GM13976 (cell line): ENCODE measurements around the gene PDZK1IP1.
"Not testable (repeated sequence)": the region's sequence is repeated elsewhere in the genome, so short reads cannot be mapped to it uniquely, and the experiment has no call there.

Source experiments
- DNase-seq: peaks from one replicate; pipeline ENCODE4 v3.0.0; 2012; ENCODE audit warnings: low spot score
- in situ Hi-C: fragments of 300-500 bp; cut with MboI; formaldehyde crosslinking; loops from one replicate; pipeline ENCODE4 v1.12.0; 2022; ENCODE audit warnings: low sequenced_read_pairs, mixed read lengths, inconsistent platforms; ENCODE audit not compliant: unreplicated experiment
- TF ChIP-seq, protein P1 (sequence below): IDR thresholded peaks from 2 replicates; pipeline ENCODE4 v1.5.1; 2012; ENCODE audit warnings: borderline replicate concordance, mild to moderate bottlenecking; ENCODE audit not compliant: insufficient read depth; ENCODE audit errors: extremely low read depth, missing control alignments, control extremely low read depth

The PDZK1IP1 gene

DNA sequence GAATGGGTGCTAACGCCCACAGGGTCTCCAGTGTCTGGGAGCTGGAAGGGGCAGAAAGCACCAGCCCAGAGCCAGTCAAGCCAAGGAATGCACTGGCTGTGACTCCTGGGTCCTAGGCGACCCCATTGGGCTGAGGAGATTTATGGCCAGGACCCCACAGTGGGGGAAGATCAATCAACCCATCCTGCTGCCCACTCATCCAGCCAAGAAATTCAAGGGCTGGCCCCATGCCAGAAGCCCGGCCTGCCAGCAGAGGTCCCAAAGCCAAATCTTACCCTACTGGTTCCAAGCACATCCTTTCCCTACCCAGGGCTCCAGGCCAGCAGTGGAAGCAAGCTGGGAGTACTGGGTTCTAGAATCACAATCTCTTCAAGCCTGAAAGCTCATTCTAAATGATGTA is 6.8 kb upstream of the PDZK1IP1 start:
- TF ChIP-seq, protein P1, sequence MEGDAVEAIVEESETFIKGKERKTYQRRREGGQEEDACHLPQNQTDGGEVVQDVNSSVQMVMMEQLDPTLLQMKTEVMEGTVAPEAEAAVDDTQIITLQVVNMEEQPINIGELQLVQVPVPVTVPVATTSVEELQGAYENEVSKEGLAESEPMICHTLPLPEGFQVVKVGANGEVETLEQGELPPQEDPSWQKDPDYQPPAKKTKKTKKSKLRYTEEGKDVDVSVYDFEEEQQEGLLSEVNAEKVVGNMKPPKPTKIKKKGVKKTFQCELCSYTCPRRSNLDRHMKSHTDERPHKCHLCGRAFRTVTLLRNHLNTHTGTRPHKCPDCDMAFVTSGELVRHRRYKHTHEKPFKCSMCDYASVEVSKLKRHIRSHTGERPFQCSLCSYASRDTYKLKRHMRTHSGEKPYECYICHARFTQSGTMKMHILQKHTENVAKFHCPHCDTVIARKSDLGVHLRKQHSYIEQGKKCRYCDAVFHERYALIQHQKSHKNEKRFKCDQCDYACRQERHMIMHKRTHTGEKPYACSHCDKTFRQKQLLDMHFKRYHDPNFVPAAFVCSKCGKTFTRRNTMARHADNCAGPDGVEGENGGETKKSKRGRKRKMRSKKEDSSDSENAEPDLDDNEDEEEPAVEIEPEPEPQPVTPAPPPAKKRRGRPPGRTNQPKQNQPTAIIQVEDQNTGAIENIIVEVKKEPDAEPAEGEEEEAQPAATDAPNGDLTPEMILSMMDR, result no peak
- in situ Hi-C loops, result loop anchor here (25.0 kb wide), 1 partner anchor 516 kb away; no protein-coding TSS in a partner anchor
- DNase-seq, result no peak

DNA sequence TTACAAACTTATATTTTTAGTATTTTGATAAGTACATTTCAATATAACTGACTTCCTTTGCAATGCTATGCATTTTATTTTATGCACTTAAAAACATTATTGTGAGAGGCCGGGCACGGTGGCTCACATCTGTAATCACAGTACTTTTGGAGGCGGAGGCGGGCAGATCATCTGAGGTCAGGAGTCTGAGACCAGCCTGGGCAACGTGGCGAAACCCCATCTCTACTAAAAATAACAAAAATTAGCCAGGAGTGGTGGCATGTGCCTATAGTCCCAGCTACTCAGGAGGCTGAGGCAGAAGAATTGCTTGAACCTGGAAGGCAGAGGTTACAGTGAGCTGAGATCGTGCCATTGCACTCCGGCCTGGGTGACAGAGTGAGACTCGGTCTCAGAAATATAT is 6.1 kb upstream of the PDZK1IP1 start:
- not testable (repeated sequence) for DNase-seq
- in situ Hi-C loops, result loop anchor here (25.0 kb wide), 1 partner anchor 516 kb away; no protein-coding TSS in a partner anchor

DNA sequence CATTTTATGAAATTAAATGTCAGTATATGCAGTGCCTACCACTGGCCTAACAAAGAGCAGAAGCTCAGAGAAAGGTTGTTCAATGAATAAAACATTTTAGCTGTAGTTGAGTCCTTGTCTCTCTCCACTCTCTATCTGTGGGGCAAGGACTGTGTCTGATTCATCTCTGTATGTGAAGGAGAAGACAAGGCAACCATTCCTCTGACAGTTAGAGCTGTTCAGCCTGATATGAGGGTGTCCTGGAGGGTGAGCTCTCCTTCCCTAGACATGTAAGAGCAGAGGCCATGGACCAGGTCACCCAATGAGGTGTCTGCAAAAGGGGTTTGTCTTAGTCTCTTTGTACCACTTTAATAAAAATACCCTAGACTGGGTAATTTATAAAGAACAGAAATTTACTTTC is 4.5 kb upstream of the PDZK1IP1 start:
- in situ Hi-C loops, result loop anchor here (25.0 kb wide), 1 partner anchor 518 kb away; no protein-coding TSS in a partner anchor
- no peak for DNase-seq
- TF ChIP-seq, protein P1, result no peak

DNA sequence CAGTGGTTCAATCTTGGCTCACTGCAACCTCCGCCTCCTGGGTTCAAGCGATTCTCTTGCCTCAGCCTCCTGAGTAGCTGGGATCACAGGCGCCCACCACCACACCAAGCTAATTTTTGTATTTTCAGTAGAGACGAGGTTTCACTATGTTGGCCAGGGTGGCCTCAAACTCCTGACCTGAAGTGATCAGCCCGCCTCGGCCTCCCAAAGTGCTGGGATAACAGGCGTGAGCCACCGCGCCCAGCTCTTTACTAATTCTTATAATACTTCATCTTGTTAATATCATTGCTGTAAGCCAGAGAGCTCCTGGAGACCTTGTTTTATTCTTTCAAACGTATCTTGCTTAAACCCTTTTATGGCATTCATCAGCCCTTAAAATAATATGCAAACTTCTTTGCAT is 3.7 kb upstream of the PDZK1IP1 start:
- in situ Hi-C loops, result loop anchor here (25.0 kb wide), 1 partner anchor 519 kb away; no protein-coding TSS in a partner anchor
- DNase-seq, result not testable (repeated sequence)

DNA sequence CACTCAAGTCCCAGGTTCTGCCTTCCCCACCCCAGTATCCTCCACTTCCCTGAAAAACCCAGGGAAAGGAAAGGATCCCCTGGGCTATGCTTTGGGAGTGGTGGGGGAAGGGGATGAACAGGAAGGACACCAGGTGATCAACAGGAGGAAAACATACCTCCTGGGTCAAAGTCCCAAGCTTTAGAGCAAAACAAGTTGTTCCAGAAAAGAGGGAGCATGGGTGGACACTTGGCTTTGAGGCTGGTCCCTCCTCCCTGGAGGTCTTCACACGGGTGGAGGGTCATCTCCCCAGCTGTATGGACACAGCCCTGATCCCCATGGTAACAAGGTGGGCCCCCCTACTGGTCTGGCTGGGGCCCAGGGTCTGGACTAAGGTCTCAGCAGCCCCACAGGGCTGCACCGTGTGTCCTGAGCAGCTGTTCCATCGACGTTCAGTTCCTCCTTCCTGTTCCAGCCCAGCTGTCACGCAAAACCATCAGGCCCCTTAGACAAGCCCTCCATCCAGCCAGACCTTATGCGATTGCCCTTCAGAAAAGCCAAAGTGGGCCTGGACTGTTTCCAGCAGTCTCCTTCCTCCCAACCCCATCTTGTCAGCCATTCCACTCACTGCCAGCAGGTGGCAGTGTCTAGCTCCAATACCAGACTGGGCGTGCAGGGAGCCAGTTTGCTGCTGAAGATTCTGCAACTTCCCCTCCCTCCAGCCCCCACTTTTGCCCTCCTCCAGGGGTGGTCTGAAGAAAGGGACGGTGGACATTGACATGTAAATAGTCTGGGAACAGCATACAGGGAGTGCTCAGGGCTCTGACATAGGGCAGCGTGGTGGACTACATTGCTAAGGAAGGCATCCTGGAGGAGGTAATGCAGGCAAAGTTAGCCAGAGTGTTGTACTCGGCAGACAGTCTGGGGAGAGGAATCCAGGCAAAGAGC is 2.9 kb upstream of the PDZK1IP1 start:
- TF ChIP-seq, protein P1, result peak; percentile 95
- DNase-seq, result peak; percentile 77
- in situ Hi-C loops, result loop anchor here (25.0 kb wide), 1 partner anchor 520 kb away; no protein-coding TSS in a partner anchor

DNA sequence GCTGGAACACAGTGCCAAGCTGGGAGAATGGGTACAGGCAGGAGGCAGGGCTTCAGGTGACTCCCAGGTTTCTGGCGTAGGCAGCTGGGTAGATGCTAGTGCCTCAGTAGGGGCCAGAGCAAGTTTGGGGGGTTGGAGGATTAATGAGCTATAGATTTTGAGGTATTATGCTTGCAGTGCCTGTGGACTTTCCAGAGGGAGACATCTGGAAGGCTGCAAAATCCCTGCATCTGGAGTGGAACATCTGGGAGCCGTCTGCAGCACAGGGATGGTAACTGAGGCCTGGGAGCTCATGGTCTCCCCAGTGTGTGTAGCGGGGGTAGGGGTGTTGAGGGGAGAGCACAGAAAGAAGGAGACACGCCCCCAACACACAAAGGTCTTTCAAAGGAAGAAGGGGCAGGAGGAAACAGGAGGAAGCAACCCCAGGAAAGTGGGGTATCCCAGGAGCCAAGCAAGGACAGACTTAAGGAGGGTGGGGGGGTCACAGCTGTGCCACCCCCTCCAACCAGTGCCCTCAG is 2.2 kb upstream of the PDZK1IP1 start:
- in situ Hi-C loops, result loop anchor here (25.0 kb wide), 1 partner anchor 520 kb away; no protein-coding TSS in a partner anchor
- TF ChIP-seq, protein P1, result no peak
- DNase-seq, result no peak

DNA sequence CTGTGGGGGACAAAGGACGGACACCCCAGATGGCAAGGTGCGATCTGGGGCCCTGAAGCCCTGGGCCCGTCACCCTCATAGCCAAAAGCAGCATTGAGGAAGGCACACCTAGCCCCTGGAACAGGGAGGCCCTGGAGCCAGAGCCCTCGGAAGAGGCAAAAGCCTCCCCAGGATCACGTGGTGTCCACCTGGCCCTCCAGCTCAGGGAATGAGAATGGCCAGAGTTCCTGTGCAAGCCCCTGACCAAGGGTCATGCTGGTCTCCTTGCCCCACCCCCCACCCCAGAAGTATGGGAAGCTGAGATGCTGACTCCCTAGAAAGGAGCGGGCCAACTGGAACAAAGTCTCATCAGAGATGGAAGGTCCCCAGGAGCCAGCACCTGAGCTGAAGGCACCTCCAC is 1.0 kb upstream of the PDZK1IP1 start:
- in situ Hi-C loops, result loop anchor here (25.0 kb wide), 1 partner anchor 521 kb away; no protein-coding TSS in a partner anchor

More for the DNA sequence above, 1.0 kb upstream of the PDZK1IP1 start:
- TF ChIP-seq, protein P1, result no peak
- no peak for DNase-seq
